GM15510 (cell line): ENCODE data around the gene PRR16.

Experiments used
- POLR2A ChIP-seq: IDR thresholded peaks from 3 replicates; pipeline ENCODE4 v1.6.1; 2011; ENCODE audit warnings: borderline replicate concordance; ENCODE audit not compliant: insufficient read length; ENCODE audit errors: extremely low read depth

Gene PRR16

DNA sequence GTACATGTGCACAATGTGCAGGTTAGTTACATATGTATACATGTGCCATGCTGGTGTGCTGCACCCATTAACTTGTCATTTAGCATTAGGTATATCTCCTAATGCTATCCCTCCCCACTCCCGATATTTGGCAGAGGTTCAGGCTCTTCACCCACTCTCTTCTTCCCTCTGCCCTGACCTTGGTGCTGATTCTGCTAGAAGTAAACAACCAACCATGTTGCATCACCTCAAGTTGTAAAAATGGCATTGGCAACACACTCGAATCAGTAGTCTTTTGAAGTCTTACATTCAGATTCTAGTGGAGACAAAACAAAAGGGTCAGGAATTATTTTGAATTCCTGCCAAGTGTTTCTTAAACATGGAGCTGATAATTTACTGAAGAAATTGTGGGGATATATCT, 40.0 kb downstream of the PRR16 start:
- no peak for TF ChIP-seq POLR2A

DNA sequence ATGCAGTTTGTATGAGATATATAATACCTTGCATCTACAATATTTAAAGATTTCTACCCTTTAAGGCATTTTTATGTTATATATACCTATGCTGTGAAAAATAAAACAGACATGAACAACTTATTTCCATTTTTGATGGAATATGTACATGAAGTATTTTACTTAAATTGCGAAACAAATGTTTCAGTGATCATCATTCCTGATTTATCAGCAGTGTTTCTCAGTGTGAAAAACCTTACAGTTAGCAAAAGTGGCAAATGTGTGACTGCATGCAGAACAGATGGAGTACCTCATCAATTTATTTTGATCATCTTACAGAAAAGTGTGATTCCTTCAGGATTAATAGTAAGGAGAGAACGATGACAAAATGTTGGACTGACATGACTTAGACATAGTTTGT, 43.1 kb downstream of the PRR16 start:
- no peak for TF ChIP-seq POLR2A

DNA sequence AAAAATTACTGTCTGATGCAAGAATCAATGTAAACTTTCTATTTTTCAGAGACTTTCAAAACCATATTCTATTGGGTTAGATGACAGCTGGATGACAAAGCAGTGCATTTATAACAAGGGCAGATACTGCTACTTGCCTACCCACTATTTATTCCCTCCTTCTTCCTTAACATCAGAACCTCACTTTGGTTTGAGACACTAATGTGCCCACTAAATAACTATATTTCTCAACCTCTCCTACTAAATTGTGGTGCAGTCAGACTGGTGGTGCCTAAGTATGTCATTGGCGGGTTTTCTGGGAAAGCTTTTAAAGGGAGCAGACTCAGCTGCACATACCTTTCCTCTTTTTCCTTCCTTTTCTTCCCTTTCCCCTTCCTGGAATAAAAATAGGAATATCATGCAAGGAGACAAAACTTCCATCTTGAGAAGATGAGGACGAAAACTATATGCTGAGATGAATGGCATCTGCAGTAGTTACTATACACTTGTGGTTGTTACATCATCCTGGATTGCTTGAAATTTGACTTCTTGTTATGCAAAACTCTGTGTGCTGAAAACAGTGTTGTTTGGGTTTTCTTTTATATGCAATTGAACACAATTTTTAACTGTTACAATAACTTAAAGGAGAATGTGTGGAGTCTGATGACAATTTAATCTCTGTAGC, 43.8 kb downstream of the PRR16 start:
- TF ChIP-seq POLR2A = no peak

DNA sequence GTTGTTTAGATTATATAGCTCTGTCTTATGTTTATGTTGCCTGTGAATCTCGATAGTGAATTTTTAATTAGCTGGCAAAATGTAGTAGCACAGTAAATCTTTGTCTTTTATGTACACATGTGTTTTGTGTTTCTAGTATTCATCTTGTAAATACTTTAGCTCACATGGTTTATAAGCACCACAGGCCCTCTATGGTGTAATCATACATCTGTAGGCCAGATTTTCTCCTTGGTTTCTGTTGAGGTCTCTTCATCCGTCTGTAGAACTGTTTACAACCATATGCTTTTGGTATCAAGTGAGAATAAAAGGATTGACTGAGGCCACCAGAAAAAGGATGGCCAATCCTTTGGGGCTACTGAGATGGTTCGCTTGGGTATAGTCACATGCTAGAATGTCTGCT, 45.0 kb downstream of the PRR16 start:
- TF ChIP-seq POLR2A = no peak

DNA sequence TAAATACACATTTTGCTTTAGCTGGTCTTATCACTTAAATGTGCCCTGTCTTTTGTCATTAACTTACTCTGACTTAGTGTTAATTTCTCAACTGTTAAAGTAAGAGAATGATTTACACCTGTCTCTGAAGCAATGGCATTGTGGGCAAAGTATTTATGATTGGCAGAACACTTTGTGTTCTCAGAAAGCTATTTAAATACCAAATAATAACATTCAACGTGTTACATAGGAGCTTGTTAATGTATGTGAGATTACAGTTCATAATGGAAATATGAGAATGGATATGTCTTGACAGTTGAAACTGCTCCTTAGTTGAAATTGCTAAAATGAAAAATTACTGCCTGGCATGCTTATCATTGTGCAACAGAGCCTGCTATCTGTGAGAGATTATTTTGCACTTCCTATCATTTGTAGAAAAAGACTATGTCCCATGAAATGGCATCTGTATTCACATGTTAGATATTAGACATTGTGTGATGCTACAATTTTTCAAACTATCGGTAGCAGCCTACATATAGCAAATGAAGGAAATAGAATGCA, 46.1 kb downstream of the PRR16 start:
- TF ChIP-seq POLR2A = no peak

DNA sequence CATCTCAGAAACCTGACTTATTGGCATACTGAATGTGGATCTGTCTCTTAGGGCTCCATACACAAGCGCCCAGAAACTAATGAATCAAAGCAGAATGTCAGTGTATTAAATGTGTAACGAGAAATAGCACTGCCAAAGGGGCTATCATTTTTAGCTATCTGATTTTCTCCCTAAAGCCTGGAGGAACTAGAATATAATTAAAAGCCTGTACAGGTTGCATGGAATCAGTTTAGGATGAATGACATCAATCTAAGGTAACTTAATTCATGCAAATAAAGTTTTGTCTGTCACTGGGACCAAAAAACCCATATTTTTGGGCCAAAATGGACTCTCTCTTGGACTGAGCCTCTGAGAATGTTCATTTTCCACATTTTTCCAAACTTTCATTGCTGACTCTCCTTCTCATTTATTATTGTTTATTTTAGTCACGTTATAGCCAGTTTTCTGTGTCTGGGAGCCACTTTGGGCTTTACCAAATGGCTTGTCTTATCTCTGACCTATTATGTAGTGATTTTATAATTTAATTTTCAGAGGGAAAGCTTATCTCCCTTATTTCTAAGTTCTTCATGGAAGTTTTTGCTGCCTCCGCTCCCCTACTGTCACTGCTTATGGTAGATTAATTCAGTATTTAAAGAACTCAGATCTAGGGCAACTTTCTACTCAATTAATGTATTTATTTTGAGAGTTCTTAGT, 47.0 kb downstream of the PRR16 start:
- no peak for TF ChIP-seq POLR2A

DNA sequence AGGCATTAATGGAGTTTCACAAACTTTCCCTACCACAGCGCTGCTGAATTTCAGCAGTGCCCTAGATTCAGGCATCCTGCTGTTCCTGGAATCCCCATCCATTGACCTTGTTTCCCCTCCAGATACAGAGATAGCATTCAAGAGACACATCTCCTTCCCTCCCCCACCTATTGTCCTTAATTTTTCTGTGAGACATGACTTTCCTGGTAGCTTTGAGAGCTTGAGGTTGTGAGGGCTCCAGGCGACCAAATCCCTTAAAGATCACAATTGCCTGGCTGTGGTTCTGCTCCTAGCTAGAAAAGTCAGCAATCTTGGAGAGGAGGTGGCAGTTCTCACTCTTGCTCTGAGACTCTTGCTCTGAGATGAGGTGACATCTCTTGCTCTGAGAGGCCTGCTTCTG, 48.0 kb downstream of the PRR16 start:
- TF ChIP-seq POLR2A = no peak

DNA sequence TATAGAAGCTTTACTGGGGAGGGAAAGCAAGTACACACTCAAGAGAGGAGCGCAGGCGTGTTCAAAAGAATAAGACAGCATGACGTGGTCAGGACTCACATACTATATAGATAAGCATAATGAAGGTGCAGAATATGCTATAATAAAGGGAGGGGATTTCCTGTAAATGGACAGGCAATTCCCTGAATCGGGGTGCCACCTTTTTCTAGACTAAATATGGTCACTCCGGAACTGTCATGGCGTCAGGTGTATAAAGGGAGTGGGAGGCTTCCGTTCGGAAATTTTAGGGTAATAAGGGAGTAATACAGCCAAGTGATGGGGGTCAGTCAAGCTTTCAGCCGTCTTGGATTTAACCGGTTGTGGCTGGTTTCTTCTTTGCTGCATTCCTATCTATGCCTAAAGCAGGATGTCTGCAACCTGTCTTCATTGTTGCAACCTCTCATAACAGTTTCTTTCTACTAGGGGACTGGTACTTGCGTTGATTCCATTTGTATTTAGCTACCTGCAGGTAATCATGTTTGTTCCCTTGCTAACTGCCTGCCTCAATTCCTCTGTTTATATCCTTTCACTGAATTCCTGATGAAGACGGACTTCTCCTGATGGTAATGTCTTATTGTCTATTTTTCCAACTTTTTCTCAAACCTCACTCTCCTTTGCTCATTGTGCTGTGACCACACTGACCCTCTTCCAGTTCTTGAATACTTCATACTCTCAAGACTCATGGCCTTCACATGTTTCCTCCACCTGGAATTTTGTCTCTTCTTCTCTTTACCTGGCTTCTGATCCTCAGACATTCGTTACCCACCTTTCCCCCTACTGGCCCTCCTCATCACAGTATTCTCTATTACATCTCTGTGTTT, 48.9 kb downstream of the PRR16 start:
- TF ChIP-seq POLR2A = no peak

DNA sequence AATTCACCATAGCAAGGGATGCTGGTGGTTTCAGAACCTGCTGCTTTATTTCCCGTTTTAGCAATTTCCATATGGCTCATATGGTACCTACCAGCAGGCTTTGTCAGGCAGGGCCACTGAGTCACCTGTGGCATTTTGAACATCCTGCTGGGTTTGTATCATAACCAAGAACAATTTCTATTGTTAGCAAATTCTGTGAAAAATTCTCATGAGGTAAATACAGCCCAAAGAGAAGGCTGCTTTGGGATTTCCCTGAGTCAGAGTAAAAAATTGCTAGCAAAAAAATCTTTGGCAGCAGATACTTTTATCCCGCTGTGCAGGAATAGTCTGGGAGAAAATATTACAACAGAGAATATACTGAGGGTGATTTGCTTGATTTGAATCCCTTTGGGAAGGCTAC, 52.7 kb downstream of the PRR16 start:
- TF ChIP-seq POLR2A = no peak

DNA sequence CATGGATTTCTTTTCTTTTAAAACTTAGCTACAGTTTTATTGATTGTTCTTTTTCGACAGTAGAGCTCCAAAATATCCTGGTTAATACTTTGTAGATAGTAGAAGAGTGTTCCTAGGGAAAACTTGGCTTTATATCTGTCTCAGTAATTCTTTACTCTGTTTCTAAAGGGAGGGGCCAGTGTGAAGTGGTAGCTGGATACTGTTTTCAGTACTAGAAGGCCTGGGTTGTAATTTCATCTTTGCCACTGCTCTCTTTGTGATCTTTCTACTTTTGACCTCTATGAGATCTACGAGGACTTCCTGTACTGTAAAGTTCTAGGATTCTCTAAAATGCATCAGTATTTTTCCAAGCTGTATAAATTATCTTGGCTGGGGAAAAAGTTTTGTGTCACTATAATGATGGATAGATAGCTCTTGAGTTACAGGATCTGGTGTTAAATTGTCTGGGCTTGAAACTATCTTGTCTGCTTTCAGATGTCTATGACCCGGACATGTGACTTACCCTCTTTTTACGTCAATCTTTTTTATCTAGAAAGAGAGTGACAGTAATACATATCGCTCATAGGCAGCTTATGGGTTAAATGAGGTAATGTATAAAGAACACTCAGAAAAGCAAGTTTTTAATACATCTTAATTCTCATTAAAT, 53.6 kb downstream of the PRR16 start:
- TF ChIP-seq POLR2A = no peak

DNA sequence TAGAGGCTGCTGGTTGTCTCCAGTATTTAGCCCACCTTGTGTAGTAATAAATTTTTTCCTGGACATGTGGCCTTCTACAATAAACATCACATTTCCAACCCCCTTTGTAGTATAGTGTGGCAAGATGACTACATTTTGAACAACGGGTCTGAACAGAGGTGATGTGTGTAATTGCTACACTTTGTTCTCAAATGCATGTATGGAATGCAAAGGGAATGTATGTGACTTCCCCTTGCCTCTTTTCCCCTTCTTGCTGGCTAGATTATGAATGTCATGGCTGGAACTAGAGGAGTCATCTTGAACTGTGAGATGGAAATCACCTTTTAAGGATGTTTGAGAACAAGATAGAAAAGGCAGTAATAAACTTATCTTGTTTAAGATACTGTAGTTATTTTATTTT, 54.5 kb downstream of the PRR16 start:
- no peak for TF ChIP-seq POLR2A

DNA sequence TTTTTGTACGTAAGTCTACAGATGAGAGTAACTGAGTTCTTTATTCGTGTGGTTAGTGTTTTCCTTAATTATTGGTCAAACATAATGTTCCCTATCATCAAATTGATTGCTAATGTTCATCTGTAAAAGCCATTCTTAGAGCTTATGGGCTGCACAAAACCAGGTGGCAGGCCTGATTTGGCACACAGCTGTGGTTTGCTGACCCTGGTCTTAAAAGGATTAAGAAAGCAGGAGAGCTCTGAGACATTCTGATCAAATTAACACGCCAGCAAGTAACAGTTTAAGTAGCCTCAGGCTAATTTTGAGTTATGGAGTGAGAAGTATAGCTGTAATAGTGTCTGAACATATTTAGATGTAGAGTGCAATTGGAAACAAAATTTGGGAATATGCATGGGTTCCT, 63.2 kb downstream of the PRR16 start:
- no peak for TF ChIP-seq POLR2A

DNA sequence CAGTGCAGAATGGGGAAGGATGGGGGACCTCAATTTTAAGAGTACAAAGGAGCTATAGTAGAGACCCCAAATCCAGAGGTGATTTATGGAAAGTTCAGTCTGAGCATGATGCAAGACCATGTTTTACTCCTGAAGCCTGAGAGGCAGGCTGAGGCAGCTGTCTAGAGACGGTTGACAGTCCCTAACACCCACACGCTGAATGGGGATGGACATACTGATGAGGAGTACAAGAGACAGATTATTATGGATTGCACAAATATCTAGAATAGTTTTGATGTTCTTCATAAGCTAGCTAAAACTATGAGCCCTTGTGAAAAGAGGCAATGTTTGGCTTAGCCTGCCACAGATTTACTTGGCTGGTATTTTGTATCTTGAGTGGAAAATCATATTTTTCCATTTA, 64.5 kb downstream of the PRR16 start:
- no peak for TF ChIP-seq POLR2A

DNA sequence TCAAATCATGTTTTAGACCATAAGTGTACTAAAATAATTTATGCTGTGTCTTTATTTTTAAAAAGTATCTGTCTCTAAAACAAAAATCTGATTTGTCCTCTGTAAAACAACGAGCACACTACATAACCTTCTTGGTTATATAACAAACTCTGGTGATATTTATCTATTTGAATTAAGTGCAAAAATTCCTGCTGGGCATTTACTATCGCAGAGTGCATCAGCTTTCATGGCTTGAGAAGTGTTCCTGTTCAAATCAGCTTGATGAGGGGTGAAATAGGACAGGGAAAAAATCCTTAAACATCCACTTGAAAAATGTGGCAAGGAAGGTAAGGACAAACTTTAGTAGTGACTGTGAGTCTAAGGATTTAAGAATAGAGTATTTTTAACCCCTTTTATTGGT, 65.3 kb downstream of the PRR16 start:
- no peak for TF ChIP-seq POLR2A

DNA sequence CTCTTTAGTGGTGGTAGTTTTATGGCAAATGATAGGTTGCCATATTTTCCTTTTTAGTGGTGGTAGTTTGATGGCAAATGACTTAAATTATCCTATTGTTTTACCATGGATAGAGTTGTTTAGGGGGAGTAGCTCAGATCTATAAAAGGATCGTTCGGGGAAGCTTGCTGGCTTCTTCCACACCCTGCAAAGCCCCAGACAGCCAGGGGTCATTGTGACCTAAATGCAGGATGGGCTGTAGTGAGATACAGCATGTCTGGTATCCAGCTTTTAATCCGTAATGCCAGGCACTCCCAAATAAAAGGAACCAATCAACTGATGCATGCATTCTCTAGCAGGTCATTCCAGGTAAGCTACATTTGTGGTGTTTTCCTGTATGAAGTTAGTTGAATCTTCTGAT, 67.1 kb downstream of the PRR16 start:
- no peak for TF ChIP-seq POLR2A
